Measurements from ENCODE around the gene RELA. TPM values are rescaled to one million over a fixed set of nuclear protein-coding genes. Genes with fewer than 3 reads are reported as not detected.

The RELA gene
- total and polyA plus RNA-seq, 2 of the 13 experiments (the other 11 are each of a cell fraction or from before 2014, with no cell fraction given) = 21.4 to 40.5 TPM

DNA sequence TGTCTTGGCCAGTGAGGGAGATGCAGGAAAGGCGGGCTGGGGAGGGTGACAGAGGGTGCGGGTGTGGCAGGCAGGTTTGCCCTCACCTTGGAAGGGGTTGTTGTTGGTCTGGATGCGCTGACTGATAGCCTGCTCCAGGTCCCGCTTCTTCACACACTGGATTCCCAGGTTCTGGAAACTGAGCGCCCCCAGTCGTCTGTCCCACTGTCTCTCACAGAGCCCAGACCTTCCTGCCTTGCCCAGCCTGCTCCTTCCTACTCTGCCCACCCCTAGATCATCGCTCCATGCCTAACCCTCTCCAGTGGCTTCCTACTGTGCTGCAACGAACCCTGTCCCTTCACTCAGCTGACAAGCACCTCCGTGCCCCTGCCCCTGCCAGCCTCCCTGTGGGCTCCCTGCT lies 2.7 kb downstream of the RELA start:
- Histone ChIP-seq H3K4me3 (replicated peaks in 1 of 3; ENCODE audit: insufficient read depth in 1 of 3, low read depth in 2 of 3, low read length in 3 of 3) (no peak overlapping the region), H3K36me3 (replicated peaks in 1 of 2; ENCODE audit: control insufficient read depth in 1 of 2, insufficient read depth in 2 of 2, low read length in 2 of 2) (peaks cover 30 to 51% of the 10 kb centered on the region in 2 experiments), H3K4me2 (ENCODE audit: low read depth, low read length) (no peak overlapping the region), H3K27ac (ENCODE audit: extremely low read length, insufficient read depth, low read length) (no peak overlapping the region), H3K79me2 (ENCODE audit: insufficient read depth, low read length) (peaks cover 14% of the 10 kb centered on the region), H2AFZ (ENCODE audit: low read length) (no peak overlapping the region), H3K4me1 (ENCODE audit: insufficient read depth, low read length) (peaks cover 11% of the 10 kb centered on the region), H4K20me1 (ENCODE audit: insufficient read depth, low read length) (peaks cover 4% of the 10 kb centered on the region; the same call in 1 of the 2 replicates), H3K9ac (ENCODE audit: insufficient read depth, low read depth, low read length) (no peak overlapping the region), H3K9me3 (ENCODE audit: low read length) (no peaks in the 10 kb centered on the region), H3K27me3 (ENCODE audit: control insufficient read depth in 1 of 2, insufficient read depth in 2 of 2, low read length in 2 of 2) (no peaks in the 10 kb centered on the region; a peak in 1 of 5 replicates)
- intact Hi-C loops (cut with micrococcal nuclease; ENCODE audit: unreplicated experiment) (no loop called here), in situ Hi-C loops (cut with HindIII; ENCODE audit: extremely low pct_ligation_motif_present, low pct_unique_long_range_greater_than_20kb) (no loop called here)
- ATAC-seq (no peak), FAIRE-seq (no peak), DNase-seq (ENCODE audit: low spot score) (no peak)
- ChIA-PET POLR2A (interaction anchor here (2.1 kb wide), 1 partner anchor 7 kb away, joined by 13 read pairs; no protein-coding TSS in a partner anchor), CTCF (ENCODE audit: low intra/inter-chr PET ratio, low total read pairs) (no interaction called here)
- TF ChIP-seq, protein P1, sequence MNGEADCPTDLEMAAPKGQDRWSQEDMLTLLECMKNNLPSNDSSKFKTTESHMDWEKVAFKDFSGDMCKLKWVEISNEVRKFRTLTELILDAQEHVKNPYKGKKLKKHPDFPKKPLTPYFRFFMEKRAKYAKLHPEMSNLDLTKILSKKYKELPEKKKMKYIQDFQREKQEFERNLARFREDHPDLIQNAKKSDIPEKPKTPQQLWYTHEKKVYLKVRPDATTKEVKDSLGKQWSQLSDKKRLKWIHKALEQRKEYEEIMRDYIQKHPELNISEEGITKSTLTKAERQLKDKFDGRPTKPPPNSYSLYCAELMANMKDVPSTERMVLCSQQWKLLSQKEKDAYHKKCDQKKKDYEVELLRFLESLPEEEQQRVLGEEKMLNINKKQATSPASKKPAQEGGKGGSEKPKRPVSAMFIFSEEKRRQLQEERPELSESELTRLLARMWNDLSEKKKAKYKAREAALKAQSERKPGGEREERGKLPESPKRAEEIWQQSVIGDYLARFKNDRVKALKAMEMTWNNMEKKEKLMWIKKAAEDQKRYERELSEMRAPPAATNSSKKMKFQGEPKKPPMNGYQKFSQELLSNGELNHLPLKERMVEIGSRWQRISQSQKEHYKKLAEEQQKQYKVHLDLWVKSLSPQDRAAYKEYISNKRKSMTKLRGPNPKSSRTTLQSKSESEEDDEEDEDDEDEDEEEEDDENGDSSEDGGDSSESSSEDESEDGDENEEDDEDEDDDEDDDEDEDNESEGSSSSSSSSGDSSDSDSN (CRISPR knock-in tag; IDR thresholded peaks at IDR 0.05) = no peak
- TF ChIP-seq REL (CRISPR knock-in tag; conservative IDR thresholded peaks at IDR 0.05) (no peak), DZIP1 (CRISPR knock-in tag; IDR thresholded peaks at IDR 0.05) (no peak), KLF12 (CRISPR knock-in tag; IDR thresholded peaks at IDR 0.05; ENCODE audit: borderline replicate concordance) (no peak), FUBP1 (CRISPR knock-in tag; IDR thresholded peaks at IDR 0.05; ENCODE audit: borderline replicate concordance) (no peak), ZSCAN30 (CRISPR knock-in tag; IDR thresholded peaks at IDR 0.05) (no peak), MTF1 (CRISPR knock-in tag; IDR thresholded peaks at IDR 0.05) (no peak), CHCHD3 (CRISPR knock-in tag; IDR thresholded peaks at IDR 0.05) (no peak), ATF2 (CRISPR knock-in tag; IDR thresholded peaks at IDR 0.05) (no peak), ZSCAN31 (CRISPR knock-in tag; IDR thresholded peaks at IDR 0.05; ENCODE audit: low read depth) (no peak)
- TF ChIP-seq, protein P2, sequence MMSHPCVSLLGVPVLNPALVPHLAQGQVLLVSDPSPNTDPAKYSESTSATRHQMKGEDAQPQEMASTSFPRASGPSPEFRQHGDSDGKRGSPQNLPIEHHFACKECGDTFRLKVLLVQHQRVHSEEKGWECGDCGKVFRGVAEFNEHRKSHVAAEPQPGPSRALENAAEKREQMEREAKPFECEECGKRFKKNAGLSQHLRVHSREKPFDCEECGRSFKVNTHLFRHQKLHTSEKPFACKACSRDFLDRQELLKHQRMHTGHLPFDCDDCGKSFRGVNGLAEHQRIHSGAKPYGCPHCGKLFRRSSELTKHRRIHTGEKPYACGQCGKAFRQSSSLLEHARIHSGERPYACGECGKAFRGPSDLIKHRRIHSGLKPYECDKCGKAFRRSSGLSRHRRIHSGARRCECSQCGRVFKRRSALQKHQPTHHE (CRISPR knock-in tag; IDR thresholded peaks at IDR 0.05; ENCODE audit: borderline replicate concordance) = no peak
- TF ChIP-seq, protein P3, sequence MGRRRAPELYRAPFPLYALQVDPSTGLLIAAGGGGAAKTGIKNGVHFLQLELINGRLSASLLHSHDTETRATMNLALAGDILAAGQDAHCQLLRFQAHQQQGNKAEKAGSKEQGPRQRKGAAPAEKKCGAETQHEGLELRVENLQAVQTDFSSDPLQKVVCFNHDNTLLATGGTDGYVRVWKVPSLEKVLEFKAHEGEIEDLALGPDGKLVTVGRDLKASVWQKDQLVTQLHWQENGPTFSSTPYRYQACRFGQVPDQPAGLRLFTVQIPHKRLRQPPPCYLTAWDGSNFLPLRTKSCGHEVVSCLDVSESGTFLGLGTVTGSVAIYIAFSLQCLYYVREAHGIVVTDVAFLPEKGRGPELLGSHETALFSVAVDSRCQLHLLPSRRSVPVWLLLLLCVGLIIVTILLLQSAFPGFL (CRISPR knock-in tag; IDR thresholded peaks at IDR 0.05) = no peak
- 96% methylated on average over 5 of the region's 9 CpGs for WGBS (ENCODE audit: low lambda C conversion rate)
- BruUV-seq (replicated peaks) = TSS peak; percentile 26

Data from HepG2 (cell line).